Lower leg skin (tissue), 3 donors: Measurements from ENCODE around the gene DIS3L.

Source experiments
- CTCF ChIP-seq, 3 donors: fragments of 450-650 bp; IDR thresholded peaks; one replicate each; pipeline ENCODE4 v1.5.1; 2016; ENCODE audit warnings: antibody characterized with exemption in 3 of 3, mild to moderate bottlenecking in 3 of 3, moderate library complexity in 2 of 3
- POLR2A ChIP-seq, 2 donors: fragments of 450-650 bp; IDR thresholded peaks; one replicate each; pipeline ENCODE4 v1.6.1; 2016 to 2017; ENCODE audit warnings: antibody characterized with exemption in 2 of 2, mild to moderate bottlenecking in 1 of 2, moderate library complexity in 1 of 2

GRCh38 chr15:66292571-66293418, 573 bp upstream of the DIS3L start:
- TF ChIP-seq CTCF (IDR thresholded peaks at IDR 0.05): no peak
- TF ChIP-seq POLR2A (IDR thresholded peaks at IDR 0.05): no peak
